Activated T-cell treated with anti-CD3 and anti-CD28 coated beads, Interleukin-2, amount 50 U/mL, for 4 hours (primary cell): ENCODE results near the gene TBC1D20. TPM values are rescaled to one million over a fixed set of nuclear protein-coding genes. Genes with fewer than 3 reads are reported as not detected.
"Not testable (repeated sequence)": the region's sequence is repeated elsewhere in the genome, so short reads cannot be mapped to it uniquely, and the experiment has no call there.

ENCODE experiments used
- ATAC-seq, 2 donors: fragments of 200-7000 bp; cut with Tn5 transposase; one replicate each; pipeline ENCODE4 v1.10.0; 2021
- DNase-seq: peaks from one replicate; pipeline ENCODE4 v3.0.0-alpha.2; 2020
- H3K27me3 Mint-ChIP-seq: one replicate; pipeline ENCODE4 v1.8.0; 2021; ENCODE audit warnings: low read depth, mixed read lengths
- H3K36me3 Mint-ChIP-seq: one replicate; pipeline ENCODE4 v1.8.0; 2022; ENCODE audit warnings: mixed read lengths; ENCODE audit not compliant: insufficient read depth
- H3K4me1 Mint-ChIP-seq: one replicate; pipeline ENCODE4 v1.8.0; 2021; ENCODE audit warnings: low read depth, mixed read lengths
- H3K4me3 Mint-ChIP-seq: one replicate; pipeline ENCODE4 v1.8.0; 2021; ENCODE audit warnings: mild to moderate bottlenecking, moderate library complexity, mixed read lengths
- H3K9me3 Mint-ChIP-seq: one replicate; pipeline ENCODE4 v1.8.0; 2021; ENCODE audit warnings: mixed read lengths
- total RNA-seq, 3 donors: library from RNA; stranded (reverse); gene quantifications; one replicate each; pipeline ENCODE4 v1.2.1, GENCODE V29; 2021

The TBC1D20 gene, protein sequence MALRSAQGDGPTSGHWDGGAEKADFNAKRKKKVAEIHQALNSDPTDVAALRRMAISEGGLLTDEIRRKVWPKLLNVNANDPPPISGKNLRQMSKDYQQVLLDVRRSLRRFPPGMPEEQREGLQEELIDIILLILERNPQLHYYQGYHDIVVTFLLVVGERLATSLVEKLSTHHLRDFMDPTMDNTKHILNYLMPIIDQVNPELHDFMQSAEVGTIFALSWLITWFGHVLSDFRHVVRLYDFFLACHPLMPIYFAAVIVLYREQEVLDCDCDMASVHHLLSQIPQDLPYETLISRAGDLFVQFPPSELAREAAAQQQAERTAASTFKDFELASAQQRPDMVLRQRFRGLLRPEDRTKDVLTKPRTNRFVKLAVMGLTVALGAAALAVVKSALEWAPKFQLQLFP
- 10 to 100 TPM; 21.2 to 25.5 (median 23.9) TPM for total RNA-seq

DNA sequence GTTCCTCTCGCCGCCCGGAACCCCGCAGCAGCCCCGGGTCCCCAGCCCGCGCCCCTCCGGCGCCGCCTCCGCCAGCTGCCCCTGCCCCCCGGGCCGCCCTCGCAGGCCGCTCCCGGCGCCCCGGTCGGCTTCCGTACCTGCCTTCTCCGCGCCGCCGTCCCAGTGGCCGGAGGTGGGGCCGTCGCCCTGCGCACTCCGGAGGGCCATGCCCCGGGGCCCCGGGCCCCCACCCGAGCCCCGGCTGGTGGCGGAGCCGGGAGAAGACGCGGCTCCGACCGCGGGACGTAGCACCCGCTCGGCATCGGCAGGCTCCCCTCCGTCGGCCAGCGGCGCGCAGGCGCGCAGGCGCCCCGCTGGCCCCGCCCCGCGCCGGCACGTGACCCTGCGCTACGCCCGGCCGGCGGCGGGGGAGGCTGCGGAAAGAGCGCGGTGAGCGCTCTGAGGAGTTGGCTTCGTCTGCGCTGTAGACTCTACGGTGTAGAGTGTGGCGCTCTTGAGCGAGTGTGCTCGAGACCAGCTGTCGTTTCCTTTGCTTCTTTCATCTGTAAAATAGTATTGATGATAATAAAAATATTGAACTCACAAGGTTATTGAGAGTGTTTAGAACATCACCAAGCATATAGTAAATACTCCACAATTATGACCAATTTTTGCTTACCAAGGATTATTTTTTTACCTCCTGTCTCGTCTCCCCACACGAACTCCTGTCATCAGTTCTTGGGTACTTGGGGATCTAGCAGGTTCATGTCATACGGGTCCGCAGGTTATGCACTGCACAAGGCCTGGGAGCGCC lies at the start of gene TBC1D20:
Gene TBC1D20, minus strand, starts transcription at position 335 of the 793 bp plus-strand sequence. Its CDS starts 128 bp downstream, at position 207.
- peak; percentile 97 for ATAC-seq
- no peaks in the 10 kb centered on the region for H3K27me3 Mint-ChIP-seq
- peaks cover 39% of the 10 kb centered on the region for H3K4me1 Mint-ChIP-seq
- H3K36me3 Mint-ChIP-seq = peaks cover 5% of the 10 kb centered on the region
- DNase-seq = peak; percentile 81
- peak within 1 kb of the TSS; percentile 93 for H3K4me3 Mint-ChIP-seq
- H3K9me3 Mint-ChIP-seq = no peaks in the 10 kb centered on the region

DNA sequence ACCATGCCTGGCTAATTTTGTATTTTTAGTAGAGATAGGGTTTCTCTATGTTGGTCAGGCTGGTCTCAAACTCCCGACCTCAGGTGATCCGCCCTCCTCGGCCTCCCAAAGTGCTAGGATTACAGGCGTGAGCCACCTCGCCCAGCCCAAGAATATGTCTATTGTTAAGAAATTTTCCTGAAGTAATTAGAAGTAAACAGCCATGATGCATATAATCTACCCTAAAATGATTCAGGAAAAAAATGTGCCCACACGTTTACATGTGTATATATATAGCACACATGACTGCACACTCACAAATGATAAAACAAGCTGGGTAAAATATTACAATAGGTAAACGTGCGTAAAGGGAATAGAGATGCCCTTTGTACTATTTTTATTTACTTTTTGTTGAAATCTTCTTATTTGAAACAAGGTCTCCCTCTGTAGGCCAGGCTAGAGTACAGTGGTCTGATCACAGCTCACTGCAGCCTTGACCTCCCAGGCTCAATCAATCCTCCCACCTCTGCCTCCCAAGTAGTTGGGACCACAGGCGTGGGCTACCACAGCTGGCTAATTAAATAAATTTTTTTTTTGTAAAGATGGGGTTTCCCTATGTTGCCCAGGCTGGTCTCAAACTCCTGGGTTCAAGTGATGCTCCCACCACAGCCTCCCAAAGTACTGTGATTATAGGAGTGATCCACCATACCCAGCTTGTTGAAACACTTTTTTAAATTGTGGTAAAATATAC lies 48.2 kb upstream of the TBC1D20 start:
- H3K9me3 Mint-ChIP-seq, ATAC-seq, DNase-seq, H3K4me3 Mint-ChIP-seq, H3K27me3 Mint-ChIP-seq: not testable (repeated sequence)
- peaks cover 29% of the 10 kb centered on the region for H3K36me3 Mint-ChIP-seq
- H3K4me1 Mint-ChIP-seq = peaks cover 44% of the 10 kb centered on the region

DNA sequence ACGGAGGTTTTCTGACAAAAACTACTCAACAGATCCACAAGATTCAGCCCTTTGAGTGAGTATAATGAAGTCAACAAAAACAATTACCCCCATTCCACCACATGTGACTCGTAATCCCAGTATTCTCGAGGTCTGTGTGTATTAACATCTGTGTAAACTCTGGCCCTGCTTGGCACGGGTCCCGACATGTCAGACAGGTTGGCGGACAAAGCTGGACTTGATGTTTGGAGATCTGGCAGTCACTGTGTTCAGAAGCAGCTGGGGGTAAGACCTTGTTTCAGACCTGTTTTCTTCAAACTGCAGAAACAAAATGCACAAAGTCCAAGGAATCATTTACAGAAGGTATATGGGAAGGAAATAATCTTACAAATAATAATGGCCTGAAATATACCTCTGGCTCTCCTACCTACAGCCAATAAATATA lies 46.0 kb upstream of the TBC1D20 start:
- ATAC-seq, DNase-seq, H3K27me3 Mint-ChIP-seq, H3K4me3 Mint-ChIP-seq, H3K9me3 Mint-ChIP-seq: not testable (repeated sequence)
- Mint-ChIP-seq H3K4me1 (peaks cover 28% of the 10 kb centered on the region), H3K36me3 (peaks cover 25% of the 10 kb centered on the region)

DNA sequence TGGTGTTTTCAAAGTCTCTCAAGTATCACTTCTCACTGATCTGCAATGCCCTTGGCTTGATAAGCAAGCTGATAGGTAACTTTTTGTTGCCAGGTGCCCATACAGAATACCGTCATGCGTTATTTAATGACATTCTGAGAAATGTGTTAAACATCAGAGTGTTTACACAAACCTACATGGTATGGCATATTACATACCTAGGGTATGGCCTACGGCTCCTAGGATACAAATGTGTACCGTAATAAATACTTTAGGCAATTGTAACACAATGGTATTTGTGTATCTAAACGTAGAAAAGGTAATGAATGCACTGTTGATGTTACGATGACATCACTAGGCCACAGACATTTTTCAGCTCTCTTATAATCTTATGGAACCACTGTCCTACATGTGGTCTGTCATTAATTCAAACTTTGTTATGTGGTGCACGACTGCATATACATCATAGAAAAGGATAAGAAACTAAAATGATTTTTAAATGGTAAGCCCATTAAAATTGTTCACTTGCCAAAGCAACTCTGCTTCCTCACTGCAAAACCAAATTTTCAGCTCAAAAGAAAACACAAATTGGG lies 45.5 kb upstream of the TBC1D20 start:
- Mint-ChIP-seq H3K27me3 (no peaks in the 10 kb centered on the region), H3K4me3 (no peak overlapping the region), H3K9me3 (no peaks in the 10 kb centered on the region), H3K4me1 (peaks cover 23% of the 10 kb centered on the region), H3K36me3 (peaks cover 30% of the 10 kb centered on the region)
- no peak for ATAC-seq
- DNase-seq = no peak

DNA sequence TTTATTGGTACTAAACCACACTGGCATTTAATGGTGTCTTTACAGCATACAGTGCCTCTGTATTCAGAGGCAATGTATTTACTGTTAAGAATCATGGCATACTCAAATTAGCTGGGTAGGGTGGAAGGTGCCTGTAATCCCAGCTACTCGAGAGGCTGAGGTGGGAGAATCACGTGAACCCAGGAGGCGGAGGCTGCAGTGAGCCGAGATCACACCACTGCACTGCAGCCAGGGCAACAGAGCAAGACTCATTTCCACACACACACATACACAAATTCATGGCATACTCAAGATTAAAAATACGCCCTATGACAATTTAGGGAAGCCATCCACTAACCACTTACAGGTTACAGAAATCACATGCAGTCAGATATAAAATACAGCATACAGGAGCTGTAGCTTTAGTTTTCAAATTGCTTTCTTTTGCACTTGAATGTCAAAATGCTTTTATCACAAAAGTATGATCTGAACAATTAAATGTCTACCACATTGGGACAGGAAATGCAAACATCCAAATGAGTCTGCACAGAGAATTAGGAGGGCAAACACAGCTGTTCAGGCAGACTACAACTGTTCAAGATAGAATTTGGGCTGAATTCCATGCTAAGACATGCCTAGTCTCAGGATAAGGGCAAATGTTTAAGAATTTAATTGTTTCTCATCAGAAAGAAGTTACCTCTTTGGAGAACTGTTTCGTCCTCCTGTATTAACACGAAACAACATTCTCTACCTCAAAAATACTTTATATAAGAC lies 44.8 kb upstream of the TBC1D20 start:
- DNase-seq = no peak
- peaks cover 36% of the 10 kb centered on the region for H3K36me3 Mint-ChIP-seq
- no peak for ATAC-seq

DNA sequence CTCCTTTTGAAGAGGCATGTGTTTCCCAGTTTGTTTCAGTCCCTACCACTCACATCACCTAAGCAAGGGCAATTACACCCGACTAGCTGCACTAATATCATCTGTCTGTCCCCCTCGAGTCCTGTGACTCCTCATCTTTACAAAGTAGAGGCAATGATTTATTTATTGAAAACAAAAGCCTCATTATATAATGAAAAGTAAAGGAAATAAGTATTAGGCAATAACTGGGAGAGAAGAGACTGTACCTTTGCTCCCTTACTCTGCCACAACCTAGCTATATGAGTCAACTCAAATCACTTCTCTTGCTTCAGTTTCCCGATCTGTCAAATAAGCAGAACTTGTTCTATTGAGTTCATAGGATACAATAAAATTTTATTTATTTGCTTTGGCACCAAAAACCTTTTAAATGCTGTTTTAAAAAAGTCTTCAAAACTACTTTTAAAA lies 42.3 kb upstream of the TBC1D20 start:
- ATAC-seq = no peak
- Mint-ChIP-seq H3K9me3 (no peaks in the 10 kb centered on the region), H3K4me3 (no peak overlapping the region), H3K36me3 (peaks cover 38% of the 10 kb centered on the region), H3K4me1 (peaks cover 4% of the 10 kb centered on the region), H3K27me3 (no peaks in the 10 kb centered on the region)
- DNase-seq = no peak

More for the DNA sequence above, 44.8 kb upstream of the TBC1D20 start:
- Mint-ChIP-seq H3K9me3 (no peaks in the 10 kb centered on the region), H3K27me3 (no peaks in the 10 kb centered on the region), H3K4me3 (no peak overlapping the region), H3K4me1 (peaks cover 17% of the 10 kb centered on the region)

DNA sequence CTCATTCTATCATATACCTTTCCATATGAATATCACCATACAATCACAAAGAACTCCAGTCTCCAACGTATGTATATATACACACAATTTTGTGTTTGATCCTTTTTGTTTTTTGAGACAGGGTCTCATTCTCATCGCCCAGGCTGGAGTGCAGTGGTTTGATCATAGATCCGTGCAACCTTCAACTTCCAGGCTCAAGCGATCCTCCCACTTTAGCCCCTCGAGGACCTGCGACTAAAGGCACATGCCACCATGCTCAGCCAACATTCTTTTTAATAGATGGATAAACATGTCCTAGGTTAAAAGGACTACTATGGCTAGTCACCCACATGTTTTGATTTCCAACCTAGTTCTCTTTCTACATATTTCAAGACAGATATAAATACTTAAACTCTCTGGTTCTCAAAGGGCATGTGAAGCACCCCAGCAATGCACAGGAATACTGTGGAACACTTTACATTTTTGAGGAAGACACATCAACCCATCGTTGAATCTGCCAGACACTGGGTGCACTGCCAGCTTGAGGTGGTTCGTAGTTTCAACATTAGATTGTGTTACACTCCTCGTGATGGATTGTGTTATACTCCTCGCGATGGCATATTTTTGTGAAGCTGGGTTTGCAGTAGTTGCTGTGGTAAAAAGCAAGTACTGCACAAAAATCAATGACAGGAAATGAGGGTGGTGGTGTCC lies 40.9 kb upstream of the TBC1D20 start:
- no peaks in the 10 kb centered on the region for H3K4me1 Mint-ChIP-seq
- DNase-seq (no peak), ATAC-seq (no peak)
- no peaks in the 10 kb centered on the region for H3K9me3 Mint-ChIP-seq
- H3K27me3 Mint-ChIP-seq = no peaks in the 10 kb centered on the region
- no peak overlapping the region for H3K4me3 Mint-ChIP-seq
- peaks cover 33% of the 10 kb centered on the region for H3K36me3 Mint-ChIP-seq

DNA sequence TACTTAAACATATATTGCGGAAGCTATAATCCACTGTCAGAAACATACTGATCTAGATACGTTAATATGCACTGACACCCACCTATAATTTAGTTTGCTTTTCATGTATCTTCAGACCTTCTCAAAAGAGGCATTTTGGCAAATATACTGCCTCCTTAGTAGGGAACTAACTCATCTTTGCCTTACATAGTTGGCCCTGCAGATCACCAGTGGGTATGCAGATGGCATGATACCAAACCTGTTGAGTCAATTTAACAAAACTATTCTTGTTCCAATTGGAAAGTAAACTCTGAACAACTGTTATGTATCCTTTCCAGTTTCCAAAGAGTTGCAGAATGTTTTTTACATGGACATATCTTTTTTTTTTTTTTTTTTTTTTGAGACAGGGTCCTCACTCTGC lies 35.6 kb upstream of the TBC1D20 start:
- no peaks in the 10 kb centered on the region for H3K9me3 Mint-ChIP-seq
- H3K4me3 Mint-ChIP-seq = no peak overlapping the region
- ATAC-seq (no peak), DNase-seq (no peak)
- no peaks in the 10 kb centered on the region for H3K4me1 Mint-ChIP-seq
- H3K36me3 Mint-ChIP-seq = peaks cover 34% of the 10 kb centered on the region
- no peaks in the 10 kb centered on the region for H3K27me3 Mint-ChIP-seq

DNA sequence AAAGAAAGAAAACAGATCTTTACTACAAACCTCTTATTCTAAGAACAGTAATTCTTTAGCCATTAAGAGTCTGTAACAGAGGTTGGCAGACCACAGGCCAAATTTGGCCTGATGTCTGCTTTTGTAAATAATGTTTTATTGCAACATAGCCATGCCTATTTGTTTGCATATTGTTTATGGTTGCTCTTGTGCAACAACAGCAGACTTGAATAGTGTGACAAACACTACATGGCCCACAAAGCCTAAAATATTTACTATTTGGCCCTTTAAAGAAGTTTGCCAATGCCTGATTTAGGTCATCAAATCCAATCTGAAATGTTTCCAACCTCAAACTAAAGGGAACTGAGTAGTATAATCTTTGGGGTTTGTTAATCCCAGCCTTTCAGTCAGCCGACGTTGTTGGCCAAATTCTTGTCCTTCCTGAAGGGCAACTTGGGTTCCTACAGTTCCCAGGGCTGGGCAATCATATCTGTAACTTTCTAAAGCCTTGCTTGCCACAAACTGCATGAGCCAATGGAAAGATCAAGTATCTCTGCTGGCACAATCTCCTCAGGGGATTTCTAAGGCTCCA lies 33.9 kb upstream of the TBC1D20 start:
- H3K9me3 Mint-ChIP-seq = no peaks in the 10 kb centered on the region
- DNase-seq (no peak), ATAC-seq (no peak)
- peaks cover 30% of the 10 kb centered on the region for H3K36me3 Mint-ChIP-seq
- H3K27me3 Mint-ChIP-seq = no peaks in the 10 kb centered on the region
- no peak overlapping the region for H3K4me3 Mint-ChIP-seq
- H3K4me1 Mint-ChIP-seq = no peaks in the 10 kb centered on the region

DNA sequence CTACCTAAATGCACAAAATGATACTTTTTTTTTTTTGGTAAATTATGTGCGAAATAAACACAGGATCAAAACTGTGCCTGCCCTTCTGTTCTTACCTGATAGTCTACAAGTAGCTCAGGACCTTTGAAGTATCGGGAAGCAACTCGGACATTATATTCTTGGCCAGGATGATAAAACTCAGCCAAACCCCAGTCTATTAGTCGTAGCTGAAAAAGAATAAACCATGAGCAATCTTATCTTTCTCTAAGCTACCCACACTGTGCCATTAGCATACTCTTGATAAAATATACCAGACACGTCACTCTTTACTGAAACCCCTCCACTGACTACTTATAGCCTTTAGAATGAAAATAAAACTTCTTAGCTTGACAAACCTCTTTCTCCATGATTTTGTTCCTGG lies 29.8 kb upstream of the TBC1D20 start:
- ATAC-seq (no peak), DNase-seq (no peak)
- Mint-ChIP-seq H3K36me3 (peaks cover 43% of the 10 kb centered on the region), H3K9me3 (no peaks in the 10 kb centered on the region), H3K4me1 (no peaks in the 10 kb centered on the region), H3K4me3 (no peak overlapping the region), H3K27me3 (no peaks in the 10 kb centered on the region)

DNA sequence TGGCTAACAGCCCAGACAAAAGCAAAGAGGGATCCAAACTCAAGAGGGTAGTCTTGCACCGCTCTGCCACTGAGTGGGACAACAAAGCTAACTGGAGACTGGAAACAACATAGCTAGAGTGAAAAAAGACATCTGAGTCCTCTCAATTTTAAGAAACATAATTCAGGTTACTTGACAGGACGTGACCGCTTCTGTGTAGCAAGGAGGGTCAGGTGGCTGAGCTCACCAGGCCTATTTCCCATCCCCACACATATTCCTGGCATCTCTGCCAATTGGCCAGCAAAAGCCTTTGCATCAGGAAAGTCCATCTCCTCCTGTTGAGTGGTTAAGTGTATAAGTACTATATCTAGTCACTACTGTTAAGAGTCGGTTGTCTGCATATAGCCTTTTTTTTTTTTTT lies 25.3 kb upstream of the TBC1D20 start:
- no peaks in the 10 kb centered on the region for H3K27me3 Mint-ChIP-seq
- no peaks in the 10 kb centered on the region for H3K4me1 Mint-ChIP-seq
- H3K36me3 Mint-ChIP-seq = peaks cover 51% of the 10 kb centered on the region

DNA sequence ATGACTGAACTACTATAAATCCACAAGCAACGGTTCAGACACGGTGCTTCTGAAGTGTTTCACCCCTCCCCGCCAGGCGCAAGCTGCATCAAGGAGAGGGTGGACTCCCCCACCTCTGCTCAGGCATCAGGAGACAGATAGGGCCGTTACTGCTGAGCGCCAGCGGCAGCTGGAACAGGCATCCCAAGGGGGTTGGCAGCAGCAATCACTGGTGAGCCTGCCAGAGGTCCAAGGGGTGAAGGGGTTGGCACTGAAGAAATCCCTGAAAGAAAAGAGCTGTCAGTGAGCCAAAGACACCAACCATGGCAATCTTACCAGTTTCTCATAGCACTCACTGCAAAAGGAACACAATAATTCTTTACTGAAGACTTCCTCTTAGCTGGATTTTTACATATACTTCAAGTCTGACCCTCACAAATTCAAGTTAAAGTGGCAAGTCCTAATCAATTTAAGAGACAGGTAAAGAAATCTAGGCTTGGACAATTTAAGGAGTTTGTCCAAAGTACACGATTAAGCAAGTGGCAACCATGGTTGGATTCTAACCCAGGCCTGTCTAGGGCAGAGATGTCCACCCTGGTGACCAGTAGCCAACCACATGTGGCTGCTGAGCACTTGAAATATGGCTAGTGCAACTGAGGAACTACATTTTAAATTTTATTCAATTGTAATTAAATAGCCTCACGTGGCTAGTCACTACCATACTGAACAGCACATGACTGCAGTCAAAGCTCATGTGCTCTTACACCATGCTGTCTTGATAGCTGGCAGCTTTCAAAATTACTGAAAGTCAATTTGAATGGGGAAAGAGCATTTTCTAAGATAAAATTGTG lies 21.7 kb upstream of the TBC1D20 start:
- Mint-ChIP-seq H3K36me3 (peaks cover 44% of the 10 kb centered on the region), H3K27me3 (no peaks in the 10 kb centered on the region), H3K4me1 (peaks cover 16% of the 10 kb centered on the region), H3K4me3 (no peak overlapping the region), H3K9me3 (no peaks in the 10 kb centered on the region)
- ATAC-seq (no peak), DNase-seq (no peak)

More for the DNA sequence above, 25.3 kb upstream of the TBC1D20 start:
- Mint-ChIP-seq H3K4me3 (no peak overlapping the region), H3K9me3 (no peaks in the 10 kb centered on the region)
- ATAC-seq (no peak), DNase-seq (no peak)
